Suprapubic skin (tissue), 4 donors: Measurements from ENCODE around the gene ASB18. TPM values are rescaled to one million over a fixed set of nuclear protein-coding genes. Genes with fewer than 3 reads are reported as not detected.
A peak's percentile ranks its signal among the peaks of the same experiment; 100 is the strongest.

Source experiments
- DNase-seq, 2 donors: peaks; one replicate each; pipeline ENCODE4 v3.0.0-alpha.2; 2019; ENCODE audit warnings: low spot score in 2 of 2
- H3K27ac ChIP-seq: fragments of 200-600 bp; sonication (generic); one replicate; pipeline ENCODE4 v1.5.1; 2019
- H3K27me3 ChIP-seq: fragments of 200-600 bp; sonication (generic); one replicate; pipeline ENCODE4 v1.5.1; 2019
- H3K36me3 ChIP-seq: fragments of 200-600 bp; sonication (generic); one replicate; pipeline ENCODE4 v1.5.1; 2019
- H3K4me1 ChIP-seq: fragments of 200-600 bp; sonication (generic); one replicate; pipeline ENCODE4 v1.5.1; 2019
- H3K4me3 ChIP-seq: fragments of 200-600 bp; sonication (generic); one replicate; pipeline ENCODE4 v1.5.1; 2019; ENCODE audit warnings: mild to moderate bottlenecking
- H3K9me3 ChIP-seq: fragments of 200-600 bp; sonication (generic); one replicate; pipeline ENCODE4 v1.5.1; 2019
- CTCF ChIP-seq, 2 donors: fragments of 200-600 bp in 1 of 2; fragments of 450-650 bp in 1 of 2; sonication (generic) in 1 of 2; IDR thresholded peaks; one replicate each; pipeline ENCODE4 v1.5.1; 2016 to 2019; ENCODE audit warnings: antibody characterized with exemption in 2 of 2, mild to moderate bottlenecking in 1 of 2, moderate library complexity in 1 of 2
- EP300 ChIP-seq: sonication (generic); formaldehyde crosslinking; IDR thresholded peaks from one replicate; pipeline ENCODE4 v1.6.1; 2017; ENCODE audit warnings: antibody characterized with exemption
- POLR2A ChIP-seq, 2 donors: fragments of 450-650 bp; IDR thresholded peaks; one replicate each; pipeline ENCODE4 v1.6.1; 2017; ENCODE audit warnings: antibody characterized with exemption in 2 of 2, mild to moderate bottlenecking in 2 of 2, moderate library complexity in 2 of 2
- POLR2AphosphoS5 ChIP-seq, 3 donors: sonication (generic); formaldehyde crosslinking; IDR thresholded peaks; one replicate each; pipeline ENCODE4 v1.6.1; 2017; ENCODE audit warnings: antibody characterized with exemption in 3 of 3
- WGBS: methylation state at CpG from one replicate; pipeline ENCODE4 v1.1.5; 2018; 5-methylcytosine and 5-hydroxymethylcytosine counted together
- total RNA-seq, 4 donors: library from RNA; depleted of rRNA; stranded (reverse); fragments of >200 nt; gene quantifications; one replicate each; pipeline ENCODE4 v1.1.0, GENCODE V29; 2016

ASB18 gene
- total RNA-seq, 4 donors from 2014 or later, result 0.13 TPM; not detected in 3

- H3K4me3 ChIP-seq, result no peak overlapping the region
- TF ChIP-seq POLR2A (IDR thresholded peaks at IDR 0.05) (no peak), POLR2AphosphoS5 (IDR thresholded peaks at IDR 0.05) (no peak), EP300 (no peak), CTCF (IDR thresholded peaks at IDR 0.05) (no peak)
Observed at GRCh38 chr2:236250909-236251579, 13.2 kb downstream of the ASB18 start.

GRCh38 chr2:236250286-236250685 lies 13.9 kb downstream of the ASB18 start:
- no peak for DNase-seq
- Histone ChIP-seq H3K4me3 (no peak overlapping the region), H3K27me3 (peaks cover 36% of the 10 kb centered on the region), H3K4me1 (no peaks in the 10 kb centered on the region), H3K27ac (no peak overlapping the region), H3K36me3 (no peaks in the 10 kb centered on the region), H3K9me3 (no peaks in the 10 kb centered on the region)
- 49% methylated on average over 3 of the region's 3 CpGs for WGBS
- no peak for TF ChIP-seq POLR2AphosphoS5 (IDR thresholded peaks at IDR 0.05)

More at GRCh38 chr2:236250909-236251579, 13.2 kb downstream of the ASB18 start:
- Histone ChIP-seq H3K9me3 (no peaks in the 10 kb centered on the region), H3K36me3 (no peaks in the 10 kb centered on the region), H3K4me1 (no peaks in the 10 kb centered on the region), H3K27ac (no peak overlapping the region), H3K27me3 (peaks cover 37% of the 10 kb centered on the region)
- no peak for DNase-seq
- WGBS, result 58% methylated on average over 13 of the region's 13 CpGs

GRCh38 chr2:236249066-236249465 lies 15.1 kb downstream of the ASB18 start:
- no peak for TF ChIP-seq POLR2AphosphoS5 (IDR thresholded peaks at IDR 0.05)
- no peak for TF ChIP-seq CTCF (IDR thresholded peaks at IDR 0.05)
- no peak for TF ChIP-seq EP300
- no peak for TF ChIP-seq POLR2A (IDR thresholded peaks at IDR 0.05)

GRCh38 chr2:236246711-236247246 lies 17.4 kb downstream of the ASB18 start:
- Histone ChIP-seq H3K27ac (no peak overlapping the region), H3K36me3 (no peaks in the 10 kb centered on the region), H3K9me3 (no peaks in the 10 kb centered on the region), H3K4me1 (no peaks in the 10 kb centered on the region), H3K27me3 (peaks cover 32% of the 10 kb centered on the region), H3K4me3 (no peak overlapping the region)
- no peak for TF ChIP-seq POLR2AphosphoS5 (IDR thresholded peaks at IDR 0.05)
- no peak for TF ChIP-seq EP300
- DNase-seq, result no peak
- WGBS, result 65% methylated on average over 3 of the region's 3 CpGs

More at GRCh38 chr2:236249066-236249465, 15.1 kb downstream of the ASB18 start:
- no peak for DNase-seq
- H3K9me3 ChIP-seq, result no peaks in the 10 kb centered on the region
- H3K27me3 ChIP-seq, result peaks cover 41% of the 10 kb centered on the region
- no peak overlapping the region for H3K27ac ChIP-seq
- no peaks in the 10 kb centered on the region for H3K36me3 ChIP-seq
- WGBS, result 84% methylated on average over 2 of the region's 2 CpGs
- no peak overlapping the region for H3K4me3 ChIP-seq
- H3K4me1 ChIP-seq, result no peaks in the 10 kb centered on the region

- Histone ChIP-seq H3K4me1 (no peaks in the 10 kb centered on the region), H3K27ac (no peak overlapping the region), H3K9me3 (no peaks in the 10 kb centered on the region), H3K36me3 (no peaks in the 10 kb centered on the region), H3K27me3 (peaks cover 46% of the 10 kb centered on the region), H3K4me3 (no peak overlapping the region)
- DNase-seq, result peak in 1 of 2 donors; percentile 45
- 77% methylated on average over 5 of the region's 5 CpGs for WGBS
- TF ChIP-seq EP300 (no peak), POLR2A (IDR thresholded peaks at IDR 0.05) (no peak), POLR2AphosphoS5 (IDR thresholded peaks at IDR 0.05) (no peak), CTCF (IDR thresholded peaks at IDR 0.05) (no peak)
Observed at GRCh38 chr2:236244256-236244655, 19.9 kb downstream of the ASB18 start.

GRCh38 chr2:236242057-236242495 lies 22.1 kb downstream of the ASB18 start:
- peak in 1 of 2 donors; percentile 65 for DNase-seq
- no peak overlapping the region for H3K27ac ChIP-seq
- H3K27me3 ChIP-seq, result peaks cover 52% of the 10 kb centered on the region
- TF ChIP-seq POLR2AphosphoS5 (IDR thresholded peaks at IDR 0.05), result no peak
- no peak for TF ChIP-seq CTCF (IDR thresholded peaks at IDR 0.05)
- no peak for TF ChIP-seq EP300
- TF ChIP-seq POLR2A (IDR thresholded peaks at IDR 0.05), result no peak
- H3K4me3 ChIP-seq, result no peak overlapping the region
- no peaks in the 10 kb centered on the region for H3K9me3 ChIP-seq
- H3K36me3 ChIP-seq, result no peaks in the 10 kb centered on the region
- peaks cover 5% of the 10 kb centered on the region for H3K4me1 ChIP-seq
- 81% methylated on average over 8 of the region's 8 CpGs for WGBS
